CD14-positive monocyte (primary cell): ENCODE data around the gene AIRE. TPM values are rescaled to one million over a fixed set of nuclear protein-coding genes. Genes with fewer than 3 reads are reported as not detected.

Source experiments
- DNase-seq, 3 donors: peaks; one replicate each; pipeline ENCODE4 v3.0.0-alpha.2; 2011 to 2022
- H2AFZ ChIP-seq: 2 replicates; pipeline ENCODE4 v1.6.0; 2012; ENCODE audit warnings: mild to moderate bottlenecking, low read depth, low read length, inconsistent platforms; ENCODE audit not compliant: insufficient read depth, poor library complexity, severe bottlenecking
- H3K27ac ChIP-seq, 2 donors: 1 replicate in 1 of 2; 2 replicates in 1 of 2; pipeline ENCODE4 v1.5.1; 2012 to 2013; ENCODE audit warnings: low read length in 2 of 2, control low read depth in 1 of 2, inconsistent platforms in 1 of 2, low read depth in 1 of 2, mild to moderate bottlenecking in 1 of 2
- H3K27me3 ChIP-seq, 2 donors: one replicate each; pipeline versions ENCODE4 v1.6.0 to v1.6.1; 2011 to 2013; ENCODE audit warnings: low read length in 2 of 2; ENCODE audit not compliant: control insufficient read depth in 2 of 2, insufficient read depth in 2 of 2
- H3K36me3 ChIP-seq, 2 donors: replicated peaks in 1 of 2; 1 replicate in 1 of 2; 2 replicates in 1 of 2; pipeline versions ENCODE4 v1.5.1 to v1.6.1; 2012 to 2013; ENCODE audit warnings: low read length in 2 of 2, control low read depth in 1 of 2, inconsistent platforms in 1 of 2, mild to moderate bottlenecking in 1 of 2; ENCODE audit not compliant: insufficient read depth in 2 of 2, control insufficient read depth in 1 of 2
- H3K4me1 ChIP-seq, 2 donors: 1 replicate in 1 of 2; 2 replicates in 1 of 2; pipeline versions ENCODE4 v1.5.1 to v1.6.1; 2012 to 2013; ENCODE audit warnings: low read length in 2 of 2, control low read depth in 1 of 2, inconsistent platforms in 1 of 2, mild to moderate bottlenecking in 1 of 2, moderate library complexity in 1 of 2; ENCODE audit not compliant: insufficient read depth in 2 of 2, control insufficient read depth in 1 of 2
- H3K4me2 ChIP-seq: replicated peaks from 2 replicates; pipeline ENCODE3; 2012; ENCODE audit warnings: low read length, moderate library complexity, mild to moderate bottlenecking; ENCODE audit not compliant: poor library complexity, severe bottlenecking; ENCODE audit errors: extremely low read depth
- H3K4me3 ChIP-seq, 3 experiments: fragments of 200-600 bp in 1 of 3; sonication (generic) in 1 of 3; replicated peaks in 1 of 3; 1 replicate in 2 of 3; 2 replicates in 1 of 3; pipeline ENCODE4 v1.5.1; 2011 to 2013; ENCODE audit warnings: low read length in 3 of 3, mild to moderate bottlenecking in 3 of 3, control low read depth in 2 of 3, low read depth in 2 of 3, inconsistent platforms in 1 of 3, moderate library complexity in 1 of 3
- H3K79me2 ChIP-seq: 2 replicates; pipeline ENCODE4 v1.6.0; 2012; ENCODE audit warnings: mild to moderate bottlenecking, control low read depth, inconsistent platforms, low read length, moderate library complexity; ENCODE audit not compliant: insufficient read depth
- H3K9ac ChIP-seq: 2 replicates; pipeline ENCODE4 v1.6.0; 2017; ENCODE audit warnings: low read length, mild to moderate bottlenecking; ENCODE audit not compliant: insufficient read depth, poor library complexity, severe bottlenecking
- H3K9me3 ChIP-seq, 2 donors: replicated peaks in 1 of 2; 1 replicate in 1 of 2; 2 replicates in 1 of 2; pipeline versions ENCODE4 v1.5.1 to v1.6.1; 2012 to 2013; ENCODE audit warnings: low read length in 2 of 2, control low read depth in 1 of 2; ENCODE audit not compliant: control insufficient read depth in 1 of 2, insufficient read depth in 1 of 2
- H4K20me1 ChIP-seq: 2 replicates; pipeline ENCODE4 v1.6.0; 2012; ENCODE audit warnings: mild to moderate bottlenecking, low read length, control low read depth, moderate library complexity; ENCODE audit not compliant: insufficient read depth
- H3K27ac Mint-ChIP-seq, 7 donors: one replicate each; pipeline ENCODE4 v1.8.0; 2020; ENCODE audit warnings: mild to moderate bottlenecking in 7 of 7, mixed read lengths in 7 of 7, moderate library complexity in 6 of 7, inconsistent platforms in 2 of 7
- H3K27me3 Mint-ChIP-seq, 3 donors: one replicate each; pipeline ENCODE4 v1.8.0; 2021 to 2022; ENCODE audit warnings: low read depth in 3 of 3, mild to moderate bottlenecking in 3 of 3, mixed read lengths in 3 of 3, moderate library complexity in 3 of 3, inconsistent platforms in 1 of 3
- H3K36me3 Mint-ChIP-seq, 2 donors: one replicate each; pipeline ENCODE4 v1.8.0; 2020; ENCODE audit warnings: mixed read lengths in 2 of 2, inconsistent platforms in 1 of 2, mild to moderate bottlenecking in 1 of 2
- H3K4me1 Mint-ChIP-seq: one replicate; pipeline ENCODE4 v1.8.0; 2020; ENCODE audit warnings: mild to moderate bottlenecking, mixed read lengths
- H3K4me3 Mint-ChIP-seq, 2 donors: one replicate each; pipeline ENCODE4 v1.8.0; 2020; ENCODE audit warnings: mild to moderate bottlenecking in 2 of 2, mixed read lengths in 2 of 2, moderate library complexity in 1 of 2
- H3K9me3 Mint-ChIP-seq, 7 donors: one replicate each; pipeline ENCODE4 v1.8.0; 2020 to 2022; ENCODE audit warnings: mixed read lengths in 7 of 7, mild to moderate bottlenecking in 6 of 7, moderate library complexity in 6 of 7, inconsistent platforms in 2 of 7
- CTCF ChIP-seq: fragments of 200-600 bp; IDR thresholded peaks from one replicate; pipeline ENCODE4 v1.8.0; 2022; ENCODE audit warnings: antibody characterized with exemption, mild to moderate bottlenecking
- WGBS: methylation state at CpG from one replicate; pipeline ENCODE4 v1.1.5; 2013; ENCODE audit warnings: missing lambda C conversion rate; ENCODE audit not compliant: insufficient coverage; 5-methylcytosine and 5-hydroxymethylcytosine counted together
- intact Hi-C, 2 donors: fragments of 100-400 bp; cut with micrococcal nuclease; formaldehyde crosslinking; loops; one replicate each; pipeline versions ENCODE4 v1.15.0 to v1.15.1; 2023
- polyA plus RNA-seq, 3 donors: library from polyadenylated mRNA; depleted of rRNA in 1 of 3; unstranded in 2 of 3; stranded (reverse) in 1 of 3; fragments of 300-500 nt in 2 of 3; fragments of >200 nt in 1 of 3; fragmentation: Illumina TruSeq in 2 of 3; gene quantifications; 1 replicate in 2 of 3; 2 replicates in 1 of 3; pipeline ENCODE4 v1.2.3, GENCODE V29; 2012 to 2021

The AIRE gene
- polyA plus RNA-seq, 3 donors, result not detected

- Histone ChIP-seq H3K4me2 (no peak overlapping the region), H3K4me1 (no peaks in the 10 kb centered on the region), H3K27ac (no peak overlapping the region), H3K36me3 (peaks cover 57 to 60% of the 10 kb centered on the region in 2 donors), H2AFZ (no peak overlapping the region), H3K79me2 (no peaks in the 10 kb centered on the region), H3K4me3 (no peak overlapping the region), H3K9me3 (no peaks in the 10 kb centered on the region), H3K9ac (no peak overlapping the region), H3K27me3 (no peaks in the 10 kb centered on the region), H4K20me1 (peaks cover 13% of the 10 kb centered on the region)
- Mint-ChIP-seq H3K4me1 (no peaks in the 10 kb centered on the region), H3K4me3 (no peak overlapping the region), H3K27ac (no peak overlapping the region), H3K36me3 (peaks cover 20 to 50% of the 10 kb centered on the region in 2 donors), H3K9me3 (no peaks in the 10 kb centered on the region), H3K27me3 (no peaks in the 10 kb centered on the region)
- intact Hi-C loops, result no loop called here
- TF ChIP-seq CTCF, result no peak
- no peak for DNase-seq
- WGBS, result 88% methylated on average over 9 of the region's 13 CpGs
Observed at GRCh38 chr21:44326272-44326647, 40.6 kb downstream of the AIRE start.

DNA sequence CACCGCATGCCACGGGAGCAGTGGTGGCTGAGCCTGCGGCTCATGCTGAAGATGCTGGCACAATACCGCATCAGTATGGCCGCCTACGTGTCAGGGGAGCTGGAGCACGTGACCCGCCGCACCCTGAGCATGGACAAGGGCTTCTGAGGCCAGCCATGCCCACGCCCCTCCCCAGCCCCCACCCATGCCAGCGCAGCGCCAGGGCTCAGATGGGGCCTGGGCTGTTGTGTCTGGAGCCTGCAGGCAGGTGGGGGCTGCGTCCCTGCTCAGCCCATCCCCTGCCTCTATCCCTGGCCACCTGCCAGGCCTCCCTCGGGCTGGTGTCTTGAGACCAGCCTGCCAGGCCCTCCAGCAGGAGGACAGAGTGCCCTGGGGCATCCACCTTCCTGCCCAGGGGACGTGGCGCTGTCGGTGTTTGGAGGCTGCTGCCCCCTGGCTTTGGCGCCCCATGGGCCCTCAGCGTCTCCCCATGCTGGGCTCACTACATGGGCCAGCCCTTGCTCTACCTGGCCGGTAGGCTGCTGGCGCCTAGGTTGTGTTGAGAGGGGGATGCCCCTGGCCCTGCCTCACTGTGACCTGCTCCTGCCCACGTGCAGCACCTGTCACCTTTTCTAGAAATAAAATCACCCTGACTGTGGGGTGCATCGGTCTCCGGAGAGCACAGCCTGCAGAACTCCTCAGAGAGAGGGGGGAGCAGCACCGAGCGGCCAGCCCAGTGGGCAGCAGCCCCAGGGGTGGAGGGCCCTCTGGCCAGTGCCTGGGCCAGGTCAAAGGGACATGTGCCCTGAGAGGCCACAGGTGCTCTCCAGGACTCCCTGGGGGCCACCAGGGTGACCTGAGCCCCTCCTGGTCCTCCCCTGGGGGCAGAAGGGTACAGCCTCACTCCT lies 41.3 kb downstream of the AIRE start:
- Histone ChIP-seq H3K27ac (no peak overlapping the region), H3K4me3 (no peak overlapping the region), H2AFZ (no peak overlapping the region), H4K20me1 (peaks cover 13% of the 10 kb centered on the region), H3K9me3 (no peaks in the 10 kb centered on the region), H3K36me3 (peaks cover 51 to 54% of the 10 kb centered on the region in 2 donors), H3K4me1 (no peaks in the 10 kb centered on the region), H3K27me3 (no peaks in the 10 kb centered on the region), H3K79me2 (no peaks in the 10 kb centered on the region), H3K9ac (no peak overlapping the region), H3K4me2 (no peak overlapping the region)
- H3K27ac Mint-ChIP-seq, result peak overlapping the region in 2 of 7 donors; percentile 26 to 57
- 96% methylated on average over 20 of the region's 26 CpGs for WGBS
- TF ChIP-seq CTCF, result no peak
- intact Hi-C loops, result no loop called here
- H3K9me3 Mint-ChIP-seq, result no peaks in the 10 kb centered on the region
- no peaks in the 10 kb centered on the region for H3K4me1 Mint-ChIP-seq
- H3K4me3 Mint-ChIP-seq, result no peak overlapping the region
- peaks cover 23 to 49% of the 10 kb centered on the region in 2 donors for H3K36me3 Mint-ChIP-seq
- DNase-seq, result no peak
- no peaks in the 10 kb centered on the region for H3K27me3 Mint-ChIP-seq
